ENCODE data around the gene KCTD14.
A peak's percentile ranks its signal among the peaks of the same experiment; 100 is the strongest.
"Not testable (repeated sequence)": the region's sequence is repeated elsewhere in the genome, so short reads cannot be mapped to it uniquely, and the experiment has no call there.

KCTD14 gene

GRCh38 chr11:78046486-78046854, 23.4 kb upstream of the KCTD14 start:
- DNase-seq (ENCODE audit: low read depth): no peak

DNA sequence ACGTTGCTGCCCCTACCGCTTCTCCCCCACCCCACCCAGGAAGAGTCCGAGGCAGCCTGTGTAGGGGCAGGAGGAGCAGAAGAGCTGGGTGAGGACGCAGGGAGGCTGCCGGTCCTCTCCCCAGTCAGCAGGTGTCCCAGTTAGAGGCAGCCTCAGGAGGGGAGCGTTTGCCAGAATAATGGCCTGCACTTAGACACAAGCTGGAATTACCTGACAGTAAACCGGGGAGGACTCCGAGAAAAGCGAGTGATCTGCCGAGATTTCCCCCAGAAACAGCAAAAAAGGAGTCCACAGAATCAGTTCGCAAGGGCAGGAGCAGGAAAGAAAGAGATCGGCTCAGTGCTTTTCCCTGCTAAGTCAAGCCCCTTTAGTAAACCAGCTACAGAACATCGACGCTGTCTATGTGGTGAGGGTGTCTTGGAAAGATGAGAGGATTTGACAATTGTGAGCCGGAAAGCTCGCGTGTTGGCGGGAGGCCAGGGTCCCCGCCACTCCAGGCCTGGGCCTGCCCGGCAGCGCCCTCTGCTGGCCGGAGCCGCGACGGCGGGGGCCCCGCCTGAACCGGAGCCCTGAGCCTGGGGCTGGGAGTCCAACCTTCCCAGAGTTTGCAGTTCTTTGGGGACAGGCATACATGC, 22.9 kb upstream of the KCTD14 start:
- DNase-seq (ENCODE audit: low read depth): peak; percentile 77

GRCh38 chr11:78044706-78045105, 21.6 kb upstream of the KCTD14 start:
- DNase-seq (ENCODE audit: low read depth): no peak

GRCh38 chr11:78041843-78042440, 18.9 kb upstream of the KCTD14 start:
- DNase-seq (ENCODE audit: low read depth): no peak

GRCh38 chr11:78041380-78041719, 18.3 kb upstream of the KCTD14 start:
- DNase-seq (ENCODE audit: low read depth): not testable (repeated sequence)

DNA sequence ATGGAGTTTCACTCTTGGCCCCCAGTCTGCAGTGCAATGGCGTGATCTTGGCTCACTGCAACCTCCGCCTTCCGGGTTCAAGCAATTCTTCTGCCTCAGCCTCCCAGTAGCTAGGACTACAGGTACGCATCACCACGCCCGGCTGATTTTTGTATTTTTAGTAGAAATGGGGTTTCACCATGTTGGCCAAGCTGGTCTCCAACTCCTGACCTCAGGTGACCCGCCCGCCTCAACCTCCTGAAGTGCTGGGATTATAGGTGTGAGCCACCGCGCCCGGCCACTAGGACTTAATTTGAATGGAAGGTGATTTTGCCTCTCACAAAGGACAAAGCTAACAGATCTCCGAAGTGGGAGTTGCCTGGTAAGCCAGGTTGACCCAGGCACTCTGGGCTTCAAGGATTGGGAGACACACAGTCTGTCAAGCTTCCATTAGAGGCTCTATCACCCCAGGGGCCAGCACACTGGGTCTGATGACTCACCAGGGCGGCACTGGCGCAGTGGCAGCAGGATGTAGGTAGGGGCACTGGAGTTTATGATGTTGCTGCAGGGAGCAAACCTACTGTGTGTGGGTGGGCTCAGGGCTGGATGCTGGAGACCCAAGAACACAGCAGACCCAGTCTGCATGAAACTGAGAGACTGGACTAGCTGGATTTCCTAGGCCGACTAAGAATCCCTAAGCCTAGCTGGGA, 17.8 kb upstream of the KCTD14 start:
- DNase-seq (ENCODE audit: low read depth): no peak

GRCh38 chr11:78039919-78040671, 17.0 kb upstream of the KCTD14 start:
- no peak for DNase-seq (ENCODE audit: low read depth)

- no peak for DNase-seq (ENCODE audit: low read depth)
Observed at GRCh38 chr11:78039391-78039918, 16.4 kb upstream of the KCTD14 start.

DNA sequence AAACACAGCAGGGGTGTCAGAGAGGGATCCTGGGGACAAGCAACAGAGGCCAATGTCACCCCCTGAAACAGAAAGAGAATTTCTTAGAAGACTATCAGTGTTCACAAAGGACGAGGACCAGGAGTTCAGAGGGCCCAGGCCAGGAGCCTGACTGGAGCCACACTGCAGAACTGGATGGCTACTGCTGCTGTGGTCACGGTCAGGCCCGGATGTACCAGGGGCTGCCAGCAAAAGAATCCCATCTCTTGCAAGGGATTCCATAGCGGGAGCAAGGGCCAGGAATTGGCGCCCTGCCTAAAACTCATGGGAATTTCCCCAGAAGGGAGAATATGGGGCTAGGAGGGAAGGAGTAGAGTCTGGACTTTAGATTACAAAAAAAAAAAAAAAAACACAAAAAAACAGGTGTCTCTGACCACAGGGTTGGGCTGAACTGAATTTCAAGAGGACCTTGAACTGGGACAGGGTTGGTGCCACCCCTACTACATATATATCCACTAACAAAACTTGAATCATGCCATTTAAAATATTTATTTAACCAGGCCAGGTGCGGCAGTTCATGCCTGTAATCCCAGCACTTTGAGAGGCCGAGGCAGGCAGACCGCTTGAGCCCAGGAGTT, 15.7 kb upstream of the KCTD14 start:
- DNase-seq (ENCODE audit: low read depth): no peak

DNA sequence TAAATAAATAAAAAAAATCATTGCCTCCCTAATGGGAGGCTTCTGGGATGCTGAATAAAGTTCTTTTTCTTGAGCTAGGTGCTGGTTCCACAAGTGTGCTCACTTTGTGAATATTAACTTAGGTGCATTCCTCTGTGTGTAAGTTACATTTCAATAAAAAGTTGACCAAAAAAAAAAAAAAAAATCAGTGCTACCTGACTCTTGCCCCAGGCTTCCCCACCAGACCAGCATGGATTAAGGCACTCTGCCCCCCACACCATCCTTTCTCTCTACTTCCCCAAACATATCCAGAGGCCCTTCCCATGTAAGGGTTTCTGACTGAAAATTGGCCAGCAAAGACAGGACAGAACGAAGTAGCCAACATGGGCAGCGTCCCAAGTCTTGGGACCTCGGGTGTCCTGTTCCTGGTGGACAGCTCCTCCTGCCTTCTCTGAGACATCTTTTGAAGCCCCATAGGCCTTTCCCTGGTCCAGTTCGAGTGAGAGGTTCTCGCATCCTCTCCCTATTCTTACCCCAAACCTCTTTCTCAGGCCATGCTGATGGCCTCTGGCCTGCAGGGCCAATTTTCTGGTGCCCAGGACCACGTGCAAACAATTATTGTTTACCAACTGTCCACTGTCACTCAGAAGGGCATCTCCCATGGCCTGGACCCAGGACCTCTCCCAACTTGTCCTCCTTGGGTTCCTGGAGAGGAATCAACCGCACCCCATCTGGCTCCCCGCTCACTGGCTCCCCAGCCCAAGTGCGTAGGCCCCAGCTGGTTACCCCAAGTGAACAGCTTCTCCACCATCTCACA, 14.9 kb upstream of the KCTD14 start:
- DNase-seq (ENCODE audit: low read depth): no peak

- DNase-seq (ENCODE audit: low read depth): no peak
Observed at GRCh38 chr11:78037056-78037455, 14.0 kb upstream of the KCTD14 start.

DNA sequence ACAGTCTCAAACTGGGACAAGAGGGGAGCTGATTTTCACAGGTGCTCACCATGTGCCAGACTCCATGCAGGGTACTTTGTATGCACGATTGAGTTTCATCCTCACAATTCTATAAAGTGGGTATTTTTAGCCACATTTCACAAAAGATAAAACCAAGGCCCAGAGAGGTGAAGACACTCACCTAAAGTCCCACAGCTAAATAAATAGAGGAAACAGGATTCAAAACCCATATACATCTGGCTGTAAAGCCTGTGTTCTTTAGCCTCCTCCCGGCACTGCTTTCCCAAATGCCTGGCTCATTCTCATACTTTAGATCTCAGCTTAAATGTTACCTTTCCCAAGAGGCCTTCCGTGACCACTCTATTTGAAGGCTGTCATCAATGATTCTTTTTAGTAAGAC, 13.2 kb upstream of the KCTD14 start:
- DNase-seq (ENCODE audit: low read depth): no peak

DNA sequence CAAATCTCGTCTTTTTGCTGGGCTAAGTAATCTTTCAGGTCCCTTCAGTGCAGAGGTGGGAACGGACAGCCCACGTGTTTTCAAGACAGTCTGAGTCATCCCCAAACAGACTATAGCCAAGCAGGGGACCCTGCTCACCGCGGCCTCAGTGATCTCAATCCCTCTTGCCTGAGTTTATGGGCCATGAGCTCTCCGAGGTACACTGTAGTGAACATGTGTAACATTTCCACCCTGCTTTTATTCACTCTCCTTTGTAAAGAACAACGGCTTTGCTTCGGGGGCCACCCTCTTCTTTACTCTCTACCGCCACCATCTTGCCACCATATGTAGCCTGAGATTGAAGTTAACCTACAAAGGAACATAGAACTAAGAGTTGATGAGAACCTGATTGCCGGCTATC, 11.5 kb upstream of the KCTD14 start:
- no peak for DNase-seq (ENCODE audit: low read depth)

DNA sequence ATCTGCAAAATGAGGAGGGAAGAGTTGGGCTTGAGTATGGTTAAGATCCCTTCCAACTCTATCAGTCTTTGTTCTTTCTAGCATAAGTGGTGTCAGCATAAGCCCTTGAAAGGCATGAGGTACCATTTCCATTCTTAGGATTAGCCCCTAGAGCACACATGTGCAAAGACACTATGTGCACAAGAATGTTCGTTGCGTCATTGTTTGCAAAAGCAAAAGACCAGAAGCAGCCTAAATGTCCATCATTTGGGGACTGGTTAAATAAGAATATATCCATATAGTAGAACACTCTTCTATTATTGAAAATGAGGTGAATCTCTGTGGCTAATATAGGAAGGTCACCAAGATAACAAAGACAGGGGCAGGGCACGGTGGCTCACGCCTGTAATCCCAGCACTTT, 10.0 kb upstream of the KCTD14 start:
- no peak for DNase-seq (ENCODE audit: low read depth)

GRCh38 chr11:78032090-78032489, 9.0 kb upstream of the KCTD14 start:
- DNase-seq (ENCODE audit: low read depth): no peak

GRCh38 chr11:78031629-78032028, 8.6 kb upstream of the KCTD14 start:
- no peak for DNase-seq (ENCODE audit: low read depth)

DNA sequence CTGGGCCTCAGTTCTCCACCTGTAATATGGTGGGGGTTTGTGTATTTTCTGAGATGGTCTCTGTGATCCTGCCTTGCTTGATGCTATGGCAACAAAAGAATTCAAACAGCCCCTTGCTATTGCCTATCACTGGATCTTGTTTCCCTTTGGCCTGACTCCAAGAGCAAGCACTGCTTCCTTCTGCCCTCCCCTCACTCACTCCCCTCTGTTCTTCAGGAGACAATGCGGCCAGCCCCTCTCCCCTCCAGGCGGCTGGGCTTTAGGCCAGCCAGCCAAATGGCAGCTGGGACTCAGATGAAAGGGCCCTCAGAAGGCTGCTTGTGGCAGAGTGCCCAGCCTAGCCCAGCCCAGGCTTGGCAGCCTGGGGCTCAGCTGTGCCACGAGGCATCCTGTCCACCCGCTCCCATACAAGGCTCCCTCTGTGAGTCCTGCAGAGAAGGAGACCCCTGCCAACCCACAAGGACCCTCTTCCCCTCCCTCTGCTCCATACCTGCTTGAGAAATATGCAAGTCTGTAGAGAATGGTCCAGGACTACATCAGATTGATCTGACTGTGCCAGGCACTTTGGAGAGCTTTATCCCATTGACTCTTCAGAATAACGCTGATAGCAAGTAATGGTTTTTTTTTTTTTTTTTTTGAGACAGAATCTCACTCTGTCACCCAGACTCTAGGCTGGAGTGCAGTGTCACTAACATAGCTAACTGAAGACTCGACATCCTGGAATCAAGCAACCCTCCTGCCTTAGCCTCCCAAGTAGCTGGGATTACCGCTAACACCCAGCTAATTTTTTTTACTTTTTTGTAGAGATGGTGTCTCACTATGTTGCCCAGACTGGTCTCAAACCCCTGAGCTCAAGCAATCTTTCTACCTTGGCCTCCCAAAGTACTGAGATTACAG, 7.6 kb upstream of the KCTD14 start:
- no peak for DNase-seq (ENCODE audit: low read depth)

- not testable (repeated sequence) for DNase-seq (ENCODE audit: low read depth)
Observed at GRCh38 chr11:78028423-78028822, 5.3 kb upstream of the KCTD14 start.

- no peak for DNase-seq (ENCODE audit: low read depth)
Observed at GRCh38 chr11:78027759-78028158, 4.7 kb upstream of the KCTD14 start.

- no peak for DNase-seq (ENCODE audit: low read depth)
Observed at GRCh38 chr11:78025378-78025777, 2.3 kb upstream of the KCTD14 start.

Data from stimulated activated CD8-positive, alpha-beta memory T cell treated with anti-CD3 and anti-CD28 coated beads, Interleukin-15, amount 100 ng/mL, for 24 hours (primary cell).